Cardiac fibroblast (primary cell): ENCODE data around the gene FBXO44.
"Not testable (repeated sequence)": the region's sequence is repeated elsewhere in the genome, so short reads cannot be mapped to it uniquely, and the experiment has no call there.

Source experiments
- DNase-seq, 2 donors: peaks; one replicate each; pipeline versions ENCODE4 v3.0.0 to v3.0.0-alpha.2; 2010; ENCODE audit warnings: low read depth in 2 of 2
- H3K4me3 ChIP-seq, 2 donors: replicated peaks in 1 of 2; 1 replicate in 1 of 2; 2 replicates in 1 of 2; pipeline ENCODE4 v1.5.1; 2011; ENCODE audit warnings: low read depth in 2 of 2, low read length in 2 of 2, mild to moderate bottlenecking in 2 of 2, moderate library complexity in 1 of 2
- TF ChIP-seq, protein P1 (sequence below): IDR thresholded peaks from one replicate; pipeline ENCODE4 v1.5.1; 2011; ENCODE audit warnings: low read depth, mild to moderate bottlenecking, low read length, inconsistent platforms

The FBXO44 gene, protein sequence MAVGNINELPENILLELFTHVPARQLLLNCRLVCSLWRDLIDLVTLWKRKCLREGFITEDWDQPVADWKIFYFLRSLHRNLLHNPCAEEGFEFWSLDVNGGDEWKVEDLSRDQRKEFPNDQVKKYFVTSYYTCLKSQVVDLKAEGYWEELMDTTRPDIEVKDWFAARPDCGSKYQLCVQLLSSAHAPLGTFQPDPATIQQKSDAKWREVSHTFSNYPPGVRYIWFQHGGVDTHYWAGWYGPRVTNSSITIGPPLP

DNA sequence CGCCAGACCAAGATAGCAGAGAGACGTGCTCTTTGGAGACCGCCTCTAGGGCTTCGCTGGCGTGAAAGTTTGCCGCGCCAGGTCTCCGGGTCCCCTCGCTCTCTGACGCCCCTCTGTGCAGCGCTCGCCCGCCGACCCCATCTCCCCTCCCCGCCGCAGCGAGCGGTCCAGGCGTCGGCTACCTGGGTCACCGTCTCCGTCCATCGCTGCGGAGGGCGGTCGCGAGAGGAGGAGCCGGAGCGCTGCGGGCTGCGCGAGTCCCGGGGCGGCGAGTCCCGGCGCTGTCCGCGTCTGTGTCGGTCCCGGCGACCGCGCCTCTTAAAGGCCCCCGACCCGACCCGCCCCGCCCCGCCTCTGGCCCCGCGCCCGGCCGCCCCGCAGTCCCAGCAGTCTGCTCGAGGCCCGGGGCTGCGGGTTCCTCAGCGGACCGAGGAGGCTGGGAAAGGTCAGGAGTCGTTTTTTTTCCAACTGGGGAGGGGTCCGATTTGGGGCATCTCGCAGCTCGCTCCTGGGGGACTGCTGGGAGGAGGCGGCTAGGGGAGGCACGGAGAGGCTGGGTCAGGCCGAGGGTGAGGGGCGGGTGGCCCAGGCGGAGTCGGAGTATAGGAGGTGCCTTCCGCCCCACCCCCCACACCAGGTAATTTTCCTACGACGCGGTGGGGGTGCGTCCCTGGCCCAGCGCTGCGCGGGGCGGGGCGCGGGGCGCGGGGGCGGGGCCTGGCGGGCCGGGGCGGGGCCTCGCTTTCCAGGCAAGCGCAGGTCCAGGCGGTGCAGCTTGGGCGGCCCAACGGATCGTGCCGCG, at the start of gene FBXO44, which contains the start of gene FBXO2:
TSS of gene FBXO44 (plus strand) at position 741 of the 802 bp plus-strand sequence. CDS start 959 bp downstream, outside the sequence.
TSS of gene FBXO2 (minus strand) at position 293 of the 802 bp plus-strand sequence. CDS start at position 204, 89 bp downstream.
- DNase-seq, result no peak
- peak within 1 kb of the TSS; percentile 59 to 70 for H3K4me3 ChIP-seq
- TF ChIP-seq, protein P1, sequence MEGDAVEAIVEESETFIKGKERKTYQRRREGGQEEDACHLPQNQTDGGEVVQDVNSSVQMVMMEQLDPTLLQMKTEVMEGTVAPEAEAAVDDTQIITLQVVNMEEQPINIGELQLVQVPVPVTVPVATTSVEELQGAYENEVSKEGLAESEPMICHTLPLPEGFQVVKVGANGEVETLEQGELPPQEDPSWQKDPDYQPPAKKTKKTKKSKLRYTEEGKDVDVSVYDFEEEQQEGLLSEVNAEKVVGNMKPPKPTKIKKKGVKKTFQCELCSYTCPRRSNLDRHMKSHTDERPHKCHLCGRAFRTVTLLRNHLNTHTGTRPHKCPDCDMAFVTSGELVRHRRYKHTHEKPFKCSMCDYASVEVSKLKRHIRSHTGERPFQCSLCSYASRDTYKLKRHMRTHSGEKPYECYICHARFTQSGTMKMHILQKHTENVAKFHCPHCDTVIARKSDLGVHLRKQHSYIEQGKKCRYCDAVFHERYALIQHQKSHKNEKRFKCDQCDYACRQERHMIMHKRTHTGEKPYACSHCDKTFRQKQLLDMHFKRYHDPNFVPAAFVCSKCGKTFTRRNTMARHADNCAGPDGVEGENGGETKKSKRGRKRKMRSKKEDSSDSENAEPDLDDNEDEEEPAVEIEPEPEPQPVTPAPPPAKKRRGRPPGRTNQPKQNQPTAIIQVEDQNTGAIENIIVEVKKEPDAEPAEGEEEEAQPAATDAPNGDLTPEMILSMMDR, result no peak

DNA sequence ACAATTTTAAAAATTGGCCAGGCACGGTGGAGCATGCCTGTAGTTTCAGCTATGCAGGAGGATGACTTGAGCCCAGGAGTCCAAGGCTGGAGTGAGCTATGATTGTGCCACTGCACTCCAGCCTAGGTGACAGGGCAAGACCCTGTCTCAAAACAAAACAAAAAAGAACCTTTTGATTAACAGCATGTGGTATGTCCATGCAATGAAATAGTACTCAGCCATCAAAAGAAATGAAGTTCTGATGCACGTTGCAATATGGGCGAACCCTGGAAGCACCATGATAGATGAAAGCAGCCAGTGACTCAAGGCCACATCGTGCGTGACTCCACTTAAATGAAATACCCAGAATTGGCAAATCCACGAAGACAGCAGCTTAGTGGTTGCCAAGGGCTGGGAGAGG, 47.9 kb upstream of the FBXO44 start:
- TF ChIP-seq, protein P1, result no peak
- no peak for DNase-seq
- no peak overlapping the region for H3K4me3 ChIP-seq

DNA sequence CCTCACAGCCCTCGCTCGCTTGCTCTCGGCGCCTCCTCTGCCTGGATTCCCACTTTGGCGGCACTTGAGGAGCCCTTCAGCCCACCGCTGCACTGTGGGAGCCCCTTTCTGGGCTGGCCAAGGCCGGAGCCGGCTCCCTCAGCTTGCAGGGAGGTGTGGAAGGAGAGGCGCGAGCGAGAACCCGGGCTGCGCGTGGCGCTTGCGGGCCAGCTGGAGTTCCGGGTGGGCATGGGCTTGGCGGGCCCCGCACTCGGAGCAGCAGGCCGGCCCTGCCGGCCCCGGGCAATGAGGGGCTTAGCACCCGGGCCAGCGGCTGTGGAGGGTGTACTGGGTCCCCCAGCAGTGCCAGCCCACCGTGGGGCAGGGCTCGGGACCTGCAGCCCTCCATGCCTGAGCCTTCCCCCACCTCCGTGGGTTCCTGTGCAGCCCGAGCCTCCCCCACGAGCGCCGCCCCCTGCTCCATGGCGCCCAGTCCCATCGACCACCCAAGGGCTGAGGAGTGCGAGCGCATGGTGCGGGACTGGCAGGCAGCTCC, 46.0 kb upstream of the FBXO44 start:
- DNase-seq, result not testable (repeated sequence)

DNA sequence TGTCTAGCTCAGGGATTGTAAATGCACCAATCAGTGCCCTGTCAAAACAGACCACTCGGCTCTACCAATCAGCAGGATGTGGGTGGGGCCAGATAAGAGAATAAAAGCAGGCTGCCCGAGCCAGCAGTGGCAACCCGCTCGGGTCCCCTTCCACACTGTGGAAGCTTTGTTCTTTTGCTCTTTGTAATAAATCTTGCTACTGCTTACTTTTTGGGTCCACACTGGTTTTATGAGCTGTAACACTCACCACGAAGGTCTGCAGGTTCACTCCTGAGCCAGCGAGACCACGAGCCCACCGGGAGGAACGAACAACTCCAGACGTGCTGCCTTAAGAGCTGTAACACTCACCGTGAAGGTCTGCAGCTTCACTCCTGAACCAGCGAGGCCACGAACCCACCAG, 45.3 kb upstream of the FBXO44 start:
- DNase-seq, H3K4me3 ChIP-seq: not testable (repeated sequence)

More for the DNA sequence above, 46.0 kb upstream of the FBXO44 start:
- H3K4me3 ChIP-seq, result not testable (repeated sequence)

DNA sequence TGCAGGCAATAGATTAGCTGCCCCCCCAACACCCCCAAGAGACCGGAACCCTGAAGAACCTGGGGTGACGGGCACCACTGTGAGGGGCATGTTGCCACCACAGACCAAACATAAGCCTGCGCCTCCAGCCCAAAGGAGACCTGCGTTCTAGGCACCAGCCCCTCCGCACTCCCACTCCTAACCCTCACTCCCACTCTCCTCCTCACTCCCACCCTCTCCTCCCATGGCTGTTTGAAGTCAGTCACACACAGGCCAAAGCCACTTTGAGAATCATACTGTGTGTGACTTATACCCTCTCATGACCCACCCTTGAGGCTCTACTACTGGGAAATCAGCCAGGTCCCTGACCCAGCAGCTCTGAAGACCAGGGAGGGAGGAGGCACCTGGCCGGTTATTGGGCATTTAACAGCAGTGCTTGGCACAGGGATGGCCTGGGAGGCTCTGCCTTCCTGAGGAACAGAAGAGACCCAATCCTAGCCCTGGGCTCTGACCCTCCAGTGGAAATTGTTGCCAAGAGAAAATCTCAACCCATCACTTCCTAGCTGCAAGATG, 44.0 kb upstream of the FBXO44 start:
- TF ChIP-seq, protein P1, result no peak
- DNase-seq, result no peak
- no peak overlapping the region for H3K4me3 ChIP-seq

DNA sequence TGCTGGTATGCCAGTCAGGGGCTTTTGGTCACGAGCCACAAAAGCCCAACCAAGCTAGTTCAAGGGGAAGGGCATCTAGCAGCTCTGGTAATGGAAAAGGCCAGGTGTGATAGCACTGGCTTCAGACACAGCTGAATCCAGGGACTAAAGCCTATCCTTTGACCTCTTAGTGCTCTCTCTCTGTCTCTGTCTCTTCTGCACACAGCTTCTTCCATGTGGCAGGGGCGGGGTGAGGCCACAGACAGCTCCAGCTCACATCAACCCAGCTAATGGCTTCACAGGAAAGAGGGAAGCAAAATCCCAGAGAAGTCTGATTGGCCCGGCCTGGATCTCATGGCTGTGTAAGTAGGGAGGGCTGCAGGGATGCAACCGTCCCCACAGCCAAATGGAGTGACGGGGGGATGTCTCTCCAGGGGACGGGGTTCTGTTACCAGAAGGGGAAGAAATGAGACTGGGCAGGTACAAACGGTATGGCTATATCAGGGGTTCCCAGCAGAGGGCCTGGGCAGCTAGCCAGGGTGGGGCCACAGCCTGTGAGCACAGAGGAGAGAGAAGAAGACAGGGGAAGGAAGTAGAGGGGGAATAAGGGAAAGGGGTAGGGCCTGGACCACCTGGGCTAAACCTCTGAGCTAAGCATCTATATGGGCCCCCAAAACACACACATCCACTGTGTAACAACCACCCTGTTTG, 42.9 kb upstream of the FBXO44 start:
- no peak for DNase-seq
- TF ChIP-seq, protein P1, result no peak

DNA sequence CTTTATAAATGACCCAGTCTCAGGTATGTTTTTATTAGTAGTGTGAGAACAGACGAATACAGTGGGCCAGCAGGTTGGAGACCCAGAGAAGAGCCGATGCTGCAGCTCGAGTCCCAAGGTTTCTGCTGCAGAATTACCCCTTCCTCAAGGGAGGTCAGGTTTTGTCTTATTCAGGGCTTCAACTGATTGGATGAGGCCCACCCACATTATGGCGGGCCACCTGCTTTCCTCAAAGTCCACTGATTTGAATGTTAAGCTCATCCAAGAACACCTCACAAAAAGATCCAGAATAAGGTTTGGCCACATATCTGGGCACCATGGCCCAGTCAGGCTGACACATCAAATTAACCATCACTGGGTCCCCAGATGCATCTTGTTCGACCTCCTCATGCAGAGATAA, 41.3 kb upstream of the FBXO44 start:
- TF ChIP-seq, protein P1, result no peak
- no peak overlapping the region for H3K4me3 ChIP-seq
- DNase-seq, result no peak

More for the DNA sequence above, 42.9 kb upstream of the FBXO44 start:
- H3K4me3 ChIP-seq, result no peak overlapping the region
